Measurements from ENCODE around the gene NGEF. TPM values are rescaled to one million over a fixed set of nuclear protein-coding genes. Genes with fewer than 3 reads are reported as not detected.

The NGEF gene
- total RNA-seq, 1 experiment from 2014 or later, result 2.7 TPM

DNA sequence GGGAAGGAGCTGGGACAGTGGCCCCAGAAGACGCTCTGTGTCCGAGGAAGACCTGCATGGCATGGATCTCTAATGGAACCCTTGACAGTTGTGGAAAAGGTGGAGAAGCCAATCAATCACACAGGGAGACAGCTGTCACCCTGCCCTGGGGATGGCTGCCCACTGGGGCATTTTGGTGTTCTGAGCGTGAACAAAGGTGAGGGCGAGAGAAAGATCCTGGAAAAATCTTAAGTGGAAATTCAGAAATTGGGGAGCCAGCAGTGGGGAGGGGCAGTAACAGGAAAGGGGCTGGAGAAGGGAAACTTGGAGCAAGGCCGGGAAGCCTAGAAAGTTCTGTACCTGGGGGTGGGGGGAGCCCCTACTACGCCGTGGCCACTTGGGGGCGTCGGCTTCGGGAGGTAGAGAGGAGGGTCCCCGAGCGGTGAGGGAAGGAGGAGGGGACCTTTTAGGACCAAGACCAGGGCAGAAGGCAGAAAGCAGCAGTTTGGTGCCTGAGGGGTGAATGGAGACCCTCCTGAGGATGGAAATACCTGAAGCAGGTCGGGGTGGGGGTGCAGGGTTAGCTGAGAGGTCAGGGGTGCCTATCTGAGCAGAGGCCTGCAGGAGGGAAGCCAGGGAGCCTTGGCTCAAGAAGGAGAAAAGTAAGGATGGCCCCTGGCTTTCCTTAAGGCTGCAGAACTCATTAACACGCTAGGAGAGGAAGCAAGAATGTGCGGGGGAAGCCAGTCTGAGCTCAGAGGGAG is 30.0 kb downstream of the NGEF start:
- peaks cover 23% of the 10 kb centered on the region for H3K4me1 Mint-ChIP-seq (ENCODE audit: insufficient read depth, unreplicated experiment)
- no peaks in the 10 kb centered on the region for H3K27me3 Mint-ChIP-seq (ENCODE audit: insufficient read depth, unreplicated experiment)
- H3K4me3 Mint-ChIP-seq (ENCODE audit: unreplicated experiment), result no peak overlapping the region
- intact Hi-C loops (cut with micrococcal nuclease), result loop anchor here (5.0 kb wide), 1 partner anchor 131 kb away; no protein-coding TSS in a partner anchor
- POLR2A ChIA-PET, result no interaction called here
- TF ChIP-seq, protein P1, sequence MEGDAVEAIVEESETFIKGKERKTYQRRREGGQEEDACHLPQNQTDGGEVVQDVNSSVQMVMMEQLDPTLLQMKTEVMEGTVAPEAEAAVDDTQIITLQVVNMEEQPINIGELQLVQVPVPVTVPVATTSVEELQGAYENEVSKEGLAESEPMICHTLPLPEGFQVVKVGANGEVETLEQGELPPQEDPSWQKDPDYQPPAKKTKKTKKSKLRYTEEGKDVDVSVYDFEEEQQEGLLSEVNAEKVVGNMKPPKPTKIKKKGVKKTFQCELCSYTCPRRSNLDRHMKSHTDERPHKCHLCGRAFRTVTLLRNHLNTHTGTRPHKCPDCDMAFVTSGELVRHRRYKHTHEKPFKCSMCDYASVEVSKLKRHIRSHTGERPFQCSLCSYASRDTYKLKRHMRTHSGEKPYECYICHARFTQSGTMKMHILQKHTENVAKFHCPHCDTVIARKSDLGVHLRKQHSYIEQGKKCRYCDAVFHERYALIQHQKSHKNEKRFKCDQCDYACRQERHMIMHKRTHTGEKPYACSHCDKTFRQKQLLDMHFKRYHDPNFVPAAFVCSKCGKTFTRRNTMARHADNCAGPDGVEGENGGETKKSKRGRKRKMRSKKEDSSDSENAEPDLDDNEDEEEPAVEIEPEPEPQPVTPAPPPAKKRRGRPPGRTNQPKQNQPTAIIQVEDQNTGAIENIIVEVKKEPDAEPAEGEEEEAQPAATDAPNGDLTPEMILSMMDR (IDR thresholded peaks at IDR 0.05; ENCODE audit: unreplicated experiment), result no peak
- no peak overlapping the region for H3K27ac Mint-ChIP-seq (ENCODE audit: low read depth, unreplicated experiment)
- peaks cover 8% of the 10 kb centered on the region for H3K9me3 Mint-ChIP-seq (ENCODE audit: unreplicated experiment)
- BruUV-seq (replicated peaks), result no TSS peak
- H3K36me3 Mint-ChIP-seq (ENCODE audit: insufficient read depth, unreplicated experiment), result peaks cover 6% of the 10 kb centered on the region
- no peak for DNase-seq (ENCODE audit: unreplicated experiment)
- CTCF ChIA-PET, result no interaction called here

DNA sequence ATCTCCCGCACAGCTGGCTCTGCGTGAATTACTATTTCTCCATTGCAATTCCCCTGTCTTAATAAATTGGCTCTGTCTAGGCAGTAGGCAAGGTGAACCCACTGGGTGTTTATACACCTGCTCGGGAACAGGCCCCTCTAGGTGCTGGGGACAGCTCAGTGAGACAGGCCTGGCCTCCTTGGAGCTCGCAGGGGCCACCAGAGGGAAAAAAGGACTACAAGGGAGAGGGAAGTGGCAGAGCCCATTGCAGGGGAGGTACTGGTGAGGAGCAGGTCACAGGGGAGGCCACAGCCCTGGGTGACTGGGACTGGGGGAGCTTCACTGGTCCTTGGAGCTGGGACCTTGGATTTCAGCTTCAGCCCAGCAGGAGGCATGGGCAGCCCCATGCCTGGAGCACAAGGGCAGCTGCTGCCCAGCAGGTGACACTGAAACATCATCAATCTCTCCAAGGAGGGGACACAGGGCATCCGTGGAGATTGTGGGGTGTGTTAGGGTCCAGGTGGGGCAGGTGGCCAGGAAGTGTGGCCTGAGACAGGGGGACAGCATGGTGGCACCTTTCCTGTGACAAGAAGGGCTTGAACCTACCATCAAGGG is 31.2 kb downstream of the NGEF start:
- intact Hi-C loops (cut with micrococcal nuclease), result loop anchor here (2.0 to 5.0 kb wide), 3 partner anchors 47 to 130 kb away; no protein-coding TSS in a partner anchor
- no peak overlapping the region for H3K27ac Mint-ChIP-seq (ENCODE audit: low read depth, unreplicated experiment)

DNA sequence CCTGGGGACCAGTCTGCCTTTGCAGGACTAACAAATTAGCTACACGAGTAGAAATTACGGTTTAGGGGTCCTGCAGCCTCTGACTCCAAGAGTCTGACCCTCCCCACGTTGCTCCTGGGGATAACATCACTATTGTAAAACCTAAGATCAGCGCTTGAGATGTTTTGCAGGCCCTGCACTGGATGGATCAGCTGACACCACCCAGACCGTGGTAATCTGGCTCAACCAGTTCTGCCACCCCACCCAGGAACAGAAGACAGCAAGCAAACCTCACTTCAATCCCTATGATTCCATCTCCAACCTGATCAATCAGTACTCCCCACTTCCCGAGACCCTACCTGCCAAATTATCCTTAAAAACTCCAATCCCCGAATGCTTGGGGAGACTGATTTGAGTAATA is 31.7 kb downstream of the NGEF start:
- POLR2A ChIA-PET, result interaction anchor here (1.7 kb wide), 1 partner anchor 9 kb away, joined by 3 read pairs; no protein-coding TSS in a partner anchor

More for the DNA sequence above, 31.2 kb downstream of the NGEF start:
- H3K4me3 Mint-ChIP-seq (ENCODE audit: unreplicated experiment), result no peak overlapping the region
- peaks cover 6% of the 10 kb centered on the region for H3K36me3 Mint-ChIP-seq (ENCODE audit: insufficient read depth, unreplicated experiment)
- no peak for DNase-seq (ENCODE audit: unreplicated experiment)
- H3K4me1 Mint-ChIP-seq (ENCODE audit: insufficient read depth, unreplicated experiment), result peaks cover 12% of the 10 kb centered on the region
- CTCF ChIA-PET, result interaction anchor here (1.2 kb wide), 1 partner anchor 269 kb away, joined by 3 read pairs; no protein-coding TSS in a partner anchor
- peaks cover 8% of the 10 kb centered on the region for H3K9me3 Mint-ChIP-seq (ENCODE audit: unreplicated experiment)
- no TSS peak for BruUV-seq (replicated peaks)
- no peaks in the 10 kb centered on the region for H3K27me3 Mint-ChIP-seq (ENCODE audit: insufficient read depth, unreplicated experiment)
- POLR2A ChIA-PET, result no interaction called here
- TF ChIP-seq, protein P1 (IDR thresholded peaks at IDR 0.05; ENCODE audit: unreplicated experiment), result peak; percentile 6

More for the DNA sequence above, 31.7 kb downstream of the NGEF start:
- no peak overlapping the region for H3K27ac Mint-ChIP-seq (ENCODE audit: low read depth, unreplicated experiment)
- BruUV-seq (replicated peaks), result no TSS peak
- peaks cover 3% of the 10 kb centered on the region for H3K36me3 Mint-ChIP-seq (ENCODE audit: insufficient read depth, unreplicated experiment)
- TF ChIP-seq, protein P1 (IDR thresholded peaks at IDR 0.05; ENCODE audit: unreplicated experiment), result no peak
- no peak for DNase-seq (ENCODE audit: unreplicated experiment)
- no peak overlapping the region for H3K4me3 Mint-ChIP-seq (ENCODE audit: unreplicated experiment)
- peaks cover 8% of the 10 kb centered on the region for H3K9me3 Mint-ChIP-seq (ENCODE audit: unreplicated experiment)
- intact Hi-C loops (cut with micrococcal nuclease), result loop anchor here (2.0 to 5.0 kb wide), 3 partner anchors 47 to 129 kb away; no protein-coding TSS in a partner anchor
- H3K4me1 Mint-ChIP-seq (ENCODE audit: insufficient read depth, unreplicated experiment), result peaks cover 12% of the 10 kb centered on the region
- H3K27me3 Mint-ChIP-seq (ENCODE audit: insufficient read depth, unreplicated experiment), result no peaks in the 10 kb centered on the region
- CTCF ChIA-PET, result interaction anchor here (1.2 kb wide), 1 partner anchor 269 kb away, joined by 3 read pairs; no protein-coding TSS in a partner anchor

Data from MCF 10A (cell line).